Islet precursor cell (in vitro differentiated cells): ENCODE data around the gene ZNF346.
A peak's percentile ranks its signal among the peaks of the same experiment; 100 is the strongest.

Experiments
- DNase-seq: peaks from one replicate; pipeline ENCODE4 v3.0.0-alpha.2; 2018

The ZNF346 gene

GRCh38 chr5:177070536-177071191, 48.2 kb downstream of the ZNF346 start:
- DNase-seq: no peak

DNA sequence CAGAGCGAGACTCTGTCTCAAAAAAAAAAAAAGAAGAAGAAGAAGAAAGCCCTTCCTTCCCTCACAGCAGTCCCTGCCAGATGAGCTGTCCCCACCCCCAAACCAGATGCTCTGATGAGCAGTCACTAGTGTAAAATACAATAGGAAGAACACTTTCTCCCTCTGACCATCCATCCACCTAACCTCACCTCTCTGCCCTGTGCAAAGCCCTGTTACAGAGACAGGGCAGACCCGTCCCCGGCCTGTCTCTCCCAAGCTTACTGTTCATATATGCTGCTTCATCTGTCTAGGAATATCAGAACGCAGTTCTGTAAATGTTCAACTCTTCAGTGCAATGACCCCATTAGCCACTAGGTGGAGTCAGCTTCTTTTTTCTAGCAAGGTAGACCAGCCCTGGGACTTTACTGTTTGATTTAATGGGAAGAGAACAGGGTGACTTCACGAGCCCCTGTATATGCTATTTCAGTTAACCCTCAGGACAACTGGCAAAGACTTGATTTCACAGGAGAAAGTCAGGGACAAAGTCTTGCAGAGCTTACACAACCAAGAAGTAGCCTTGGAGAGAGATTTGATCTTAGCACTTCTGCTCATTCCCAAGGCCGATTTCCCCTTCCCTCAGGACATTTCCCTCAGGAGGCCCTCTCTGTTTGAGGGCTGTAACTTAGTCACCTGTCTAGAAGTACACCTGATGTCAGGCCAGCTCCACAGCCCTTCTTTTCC, 49.3 kb downstream of the ZNF346 start:
- DNase-seq: peak; percentile 88

DNA sequence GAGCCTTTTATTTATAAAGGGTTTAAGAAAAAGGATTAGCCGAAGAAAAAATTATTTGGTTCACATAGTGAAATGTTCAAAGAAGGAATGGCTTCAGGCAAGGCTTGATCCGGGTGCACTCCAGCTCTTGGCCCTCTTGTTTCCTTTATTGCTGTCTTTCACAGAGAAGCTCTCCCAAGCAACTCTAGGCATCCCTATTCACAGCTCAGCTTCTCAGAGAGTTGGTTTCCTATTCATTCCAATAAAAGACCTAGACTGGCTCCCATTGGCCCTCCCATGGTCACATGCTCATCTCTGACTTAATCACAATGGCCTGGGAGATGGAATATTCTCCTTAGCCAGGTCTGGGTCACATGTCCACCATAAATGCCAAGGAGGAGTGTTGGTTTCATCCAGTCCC, 54.8 kb downstream of the ZNF346 start:
- no peak for DNase-seq

DNA sequence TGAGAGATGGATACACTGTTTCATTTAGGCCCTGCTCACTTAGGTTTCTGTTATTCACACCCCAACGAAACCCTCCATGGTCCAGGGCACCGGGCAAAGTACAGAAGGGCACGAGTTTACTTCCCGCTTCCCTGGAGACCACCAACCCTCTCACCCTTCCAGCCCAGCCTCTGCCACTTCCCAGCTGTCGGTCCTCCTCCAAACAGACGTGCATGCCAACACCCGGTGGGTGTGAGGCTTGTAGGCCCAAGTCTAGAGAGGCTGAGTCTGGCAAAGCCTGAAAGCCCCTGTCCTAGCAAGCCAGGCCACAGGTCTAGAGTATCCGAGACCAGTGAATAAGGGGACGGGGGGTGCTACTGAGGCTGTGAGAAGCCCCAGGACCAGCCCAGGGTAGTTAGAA, 57.1 kb downstream of the ZNF346 start:
- no peak for DNase-seq

DNA sequence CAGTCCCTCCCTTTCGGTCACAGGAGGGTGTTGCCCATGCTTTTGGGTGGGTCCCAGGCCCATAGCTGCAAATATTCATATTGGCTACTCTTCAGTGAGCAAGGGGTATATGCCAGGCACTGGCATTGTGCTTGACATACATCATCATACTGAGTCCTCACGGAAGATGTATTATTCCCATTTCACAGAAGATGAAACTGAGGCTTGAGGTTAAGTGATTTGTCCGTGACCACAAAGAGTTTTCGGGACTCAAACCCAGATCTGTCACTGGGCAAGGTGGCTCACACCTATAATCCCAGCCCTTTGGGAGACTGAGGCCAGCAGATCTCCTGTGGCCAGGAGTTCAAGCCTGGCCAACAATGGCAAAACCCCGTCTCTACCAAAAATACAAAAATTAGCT, 57.8 kb downstream of the ZNF346 start:
- DNase-seq: no peak

DNA sequence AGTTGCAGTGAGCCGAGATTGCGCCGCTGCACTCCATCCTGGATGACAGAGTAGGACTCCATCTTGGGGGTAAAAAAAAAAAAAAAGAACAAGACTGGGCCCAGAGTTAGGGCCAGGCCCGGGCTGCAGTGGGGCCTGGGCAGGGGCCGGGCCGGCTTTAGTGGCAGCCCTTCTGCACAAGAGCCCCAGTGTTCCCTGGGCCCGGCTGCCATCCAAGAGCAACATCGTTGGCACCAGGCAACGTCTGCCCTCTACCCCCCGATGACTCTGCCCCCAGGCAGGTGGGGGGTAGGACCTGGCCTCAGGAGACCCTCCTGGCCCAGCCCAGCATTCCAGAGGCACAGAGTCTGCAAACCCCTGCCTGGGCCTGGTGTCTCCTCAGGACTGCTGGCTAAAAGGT, 59.4 kb downstream of the ZNF346 start:
- no peak for DNase-seq

DNA sequence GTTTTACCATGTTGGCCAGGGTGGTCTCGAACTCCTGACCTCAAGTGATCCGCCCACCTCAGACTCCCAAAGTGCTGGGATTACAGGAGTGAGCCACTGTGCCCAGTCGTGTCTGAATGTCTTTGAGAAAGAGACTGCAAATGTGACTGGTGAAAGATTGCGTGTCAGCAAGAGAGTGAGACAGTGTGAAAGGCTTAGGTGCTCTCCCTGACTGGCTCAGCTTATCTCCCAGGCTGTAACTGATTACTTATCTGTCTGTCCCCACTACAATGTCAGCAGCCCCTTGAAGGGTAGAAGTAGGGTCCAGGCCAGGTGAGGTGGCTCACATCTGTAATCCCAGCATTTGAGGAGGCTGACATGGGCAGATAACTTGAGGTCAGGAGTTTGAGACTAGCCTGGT, 60.9 kb downstream of the ZNF346 start:
- DNase-seq: no peak

GRCh38 chr5:177084175-177084574, 61.7 kb downstream of the ZNF346 start:
- DNase-seq: no peak

DNA sequence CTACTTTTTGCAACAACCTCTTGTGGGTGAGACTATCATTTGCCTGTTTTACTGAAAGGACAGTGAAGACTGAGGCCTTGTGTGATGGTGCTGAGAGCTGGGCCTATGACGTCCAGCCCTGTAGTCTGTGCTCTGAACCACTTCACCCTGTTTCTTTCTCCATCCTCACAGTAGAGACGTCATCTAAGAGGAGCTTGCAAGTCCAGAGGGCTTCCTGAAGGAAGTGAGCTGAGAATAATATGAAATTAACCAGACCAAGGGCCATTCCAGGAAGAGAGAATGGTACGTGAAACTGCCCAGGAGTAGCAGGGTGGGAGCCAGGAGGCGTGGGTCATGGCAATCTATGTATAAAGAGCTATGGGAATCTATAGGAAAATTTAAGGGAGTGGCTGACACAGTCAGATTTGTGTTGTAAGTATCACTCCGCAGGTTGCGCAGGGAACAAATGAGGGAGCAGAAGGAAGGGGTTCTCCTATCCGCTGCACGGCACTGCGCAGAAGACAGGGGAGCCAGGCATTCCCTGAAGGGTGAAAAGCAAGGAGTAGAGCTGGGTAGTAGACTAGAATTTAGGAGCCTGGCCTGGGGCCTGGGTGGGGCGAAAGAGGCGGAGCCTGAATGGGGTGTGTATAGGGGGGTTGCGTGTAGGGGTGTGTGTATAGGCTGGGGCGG, 63.6 kb downstream of the ZNF346 start:
- no peak for DNase-seq

- peak; percentile 93 for DNase-seq
Measured at GRCh38 chr5:177086654-177087397, 64.3 kb downstream of the ZNF346 start, which contains the start of gene FGFR4. FGFR4 (plus strand) TSS chr5:177086915; CDS start chr5:177089603, 2,688 bp downstream.

DNA sequence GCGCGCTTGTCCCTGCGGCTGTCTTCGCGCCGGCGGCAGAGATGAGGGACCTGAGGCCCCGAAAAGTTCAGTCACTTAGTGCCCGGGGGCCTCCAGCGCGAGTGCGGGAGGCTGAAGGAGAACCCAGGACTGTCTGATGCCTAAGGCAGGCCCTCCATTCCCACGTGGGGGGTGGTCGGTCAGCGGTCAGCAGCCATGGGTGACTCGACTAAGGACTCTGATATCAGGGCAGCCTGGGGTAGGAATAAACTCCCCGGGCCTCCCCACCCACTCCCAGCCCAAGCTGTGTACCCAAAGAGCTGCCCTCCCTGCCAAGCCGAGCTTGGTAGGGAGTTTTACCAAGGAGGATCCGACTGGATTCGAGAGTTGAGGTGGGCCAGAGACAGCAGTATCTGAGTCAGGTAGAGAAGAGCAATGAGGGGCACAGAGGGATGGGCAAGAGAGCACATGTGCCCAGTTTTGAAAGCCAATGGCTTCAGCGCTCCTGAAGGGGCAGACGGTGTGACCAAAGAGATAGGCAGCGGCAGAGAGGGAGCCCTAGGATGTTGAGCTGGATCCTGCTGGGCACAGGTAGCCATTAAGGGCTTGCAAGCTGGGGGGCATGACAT, 65.0 kb downstream of the ZNF346 start:
- no peak for DNase-seq

DNA sequence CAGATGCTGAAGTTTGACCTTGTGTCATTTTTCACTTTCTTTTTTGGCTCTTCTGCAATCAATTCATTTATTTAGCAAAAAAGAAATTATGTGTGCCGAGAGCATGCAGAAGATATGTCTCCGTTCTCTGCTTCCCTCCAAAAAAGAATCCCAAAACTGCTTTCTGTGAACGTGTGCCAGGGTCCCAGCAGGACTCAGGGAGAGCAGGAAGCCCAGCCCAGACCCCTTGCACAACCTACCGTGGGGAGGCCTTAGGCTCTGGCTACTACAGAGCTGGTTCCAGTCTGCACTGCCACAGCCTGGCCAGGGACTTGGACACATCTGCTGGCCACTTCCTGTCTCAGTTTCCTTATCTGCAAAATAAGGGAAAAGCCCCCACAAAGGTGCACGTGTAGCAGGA, 66.6 kb downstream of the ZNF346 start:
- DNase-seq: no peak

- DNase-seq: no peak
Measured at GRCh38 chr5:177089825-177090641, 67.5 kb downstream of the ZNF346 start.

GRCh38 chr5:177090813-177091212, 68.3 kb downstream of the ZNF346 start:
- DNase-seq: no peak

GRCh38 chr5:177091232-177091631, 68.7 kb downstream of the ZNF346 start:
- DNase-seq: no peak

DNA sequence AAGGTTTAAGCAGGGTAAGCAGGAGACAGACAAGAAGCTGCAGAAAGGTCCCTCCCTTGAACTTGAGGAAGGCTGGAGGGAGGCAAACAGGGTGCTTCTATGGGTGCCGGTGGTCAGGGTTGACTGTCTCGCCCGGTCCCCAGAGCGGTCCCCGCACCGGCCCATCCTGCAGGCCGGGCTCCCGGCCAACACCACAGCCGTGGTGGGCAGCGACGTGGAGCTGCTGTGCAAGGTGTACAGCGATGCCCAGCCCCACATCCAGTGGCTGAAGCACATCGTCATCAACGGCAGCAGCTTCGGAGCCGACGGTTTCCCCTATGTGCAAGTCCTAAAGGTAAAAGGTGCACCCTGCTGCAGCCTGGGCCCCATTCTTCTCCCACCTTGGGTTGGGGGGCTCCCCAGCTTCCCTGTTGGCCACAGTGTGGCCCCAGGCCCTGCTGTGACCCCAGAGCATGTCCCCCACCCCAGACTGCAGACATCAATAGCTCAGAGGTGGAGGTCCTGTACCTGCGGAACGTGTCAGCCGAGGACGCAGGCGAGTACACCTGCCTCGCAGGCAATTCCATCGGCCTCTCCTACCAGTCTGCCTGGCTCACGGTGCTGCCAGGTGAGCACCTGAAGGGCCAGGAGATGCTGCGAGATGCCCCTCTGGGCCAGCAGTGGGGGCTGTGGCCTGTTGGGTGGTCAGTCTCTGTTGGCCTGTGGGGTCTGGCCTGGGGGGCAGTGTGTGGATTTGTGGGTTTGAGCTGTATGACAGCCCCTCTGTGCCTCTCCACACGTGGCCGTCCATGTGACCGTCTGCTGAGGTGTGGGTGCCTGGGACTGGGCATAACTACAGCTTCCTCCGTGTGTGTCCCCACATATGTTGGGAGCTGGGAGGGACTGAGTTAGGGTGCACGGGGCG, 69.9 kb downstream of the ZNF346 start:
- DNase-seq: no peak

- no peak for DNase-seq
Measured at GRCh38 chr5:177093082-177093712, 70.7 kb downstream of the ZNF346 start.

- no peak for DNase-seq
Measured at GRCh38 chr5:177093803-177094202, 71.3 kb downstream of the ZNF346 start.

- no peak for DNase-seq
Measured at GRCh38 chr5:177094224-177095087, 72.0 kb downstream of the ZNF346 start.
